RWPE1 (cell line): ENCODE data around the gene THY1.
A peak's percentile ranks its signal among the peaks of the same experiment; 100 is the strongest.

ENCODE experiments used
- CTCF ChIA-PET: fragments of 350-600 bp; sonication (Branson Sonifier 250); formaldehyde crosslinking; extraction: SDS; loops from one replicate; lab custom pipeline; 2021; lab: Yijun Ruan, JAX
- POLR2A ChIA-PET: fragments of 400-600 bp; formaldehyde crosslinking; extraction: SDS; loops from one replicate; lab custom pipeline; 2020; ENCODE audit warnings: antibody characterized with exemption; ENCODE audit not compliant: low non-redundant PET; lab: Yijun Ruan, JAX
- DNase-seq: peaks from one replicate; pipeline ENCODE4 v3.0.0; 2012; ENCODE audit warnings: low spot score
- H3K27ac ChIP-seq: fragments of 450-650 bp; 2 replicates; pipeline ENCODE4 v1.5.1; 2017
- TF ChIP-seq, protein P1 (sequence below): fragments of 450-650 bp; conservative IDR thresholded peaks from 2 replicates; pipeline ENCODE4 v1.5.1; 2017; ENCODE audit warnings: low read depth, mild to moderate bottlenecking

The THY1 gene

DNA sequence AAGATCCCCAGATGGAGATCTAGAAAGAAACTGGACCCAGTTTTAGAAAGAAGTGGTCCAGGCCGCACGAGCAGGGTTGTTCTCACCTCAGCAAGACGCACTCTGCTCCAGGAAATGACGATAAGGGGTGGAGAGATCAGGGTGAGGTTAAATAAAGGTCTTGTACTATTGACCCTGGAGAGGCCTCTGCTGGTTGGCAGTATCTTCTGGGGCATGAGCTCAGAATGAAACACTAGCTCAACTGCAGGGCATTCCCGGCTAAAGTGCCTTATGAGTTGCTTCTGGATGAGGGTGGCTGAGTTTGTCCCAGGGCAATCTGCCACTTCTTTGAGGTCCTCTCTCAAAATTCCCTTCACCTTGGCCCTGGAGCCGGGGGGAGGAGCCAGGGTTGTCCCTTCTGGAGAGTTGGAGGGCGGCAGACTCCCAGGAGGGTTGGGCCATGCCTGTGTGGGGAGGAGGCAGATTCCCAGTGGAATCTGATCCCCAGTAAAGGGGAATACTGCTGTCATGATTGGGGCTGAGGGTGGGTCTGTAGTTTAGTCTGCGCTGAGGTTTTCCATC is 52.4 kb downstream of the THY1 start:
- TF ChIP-seq, protein P1, sequence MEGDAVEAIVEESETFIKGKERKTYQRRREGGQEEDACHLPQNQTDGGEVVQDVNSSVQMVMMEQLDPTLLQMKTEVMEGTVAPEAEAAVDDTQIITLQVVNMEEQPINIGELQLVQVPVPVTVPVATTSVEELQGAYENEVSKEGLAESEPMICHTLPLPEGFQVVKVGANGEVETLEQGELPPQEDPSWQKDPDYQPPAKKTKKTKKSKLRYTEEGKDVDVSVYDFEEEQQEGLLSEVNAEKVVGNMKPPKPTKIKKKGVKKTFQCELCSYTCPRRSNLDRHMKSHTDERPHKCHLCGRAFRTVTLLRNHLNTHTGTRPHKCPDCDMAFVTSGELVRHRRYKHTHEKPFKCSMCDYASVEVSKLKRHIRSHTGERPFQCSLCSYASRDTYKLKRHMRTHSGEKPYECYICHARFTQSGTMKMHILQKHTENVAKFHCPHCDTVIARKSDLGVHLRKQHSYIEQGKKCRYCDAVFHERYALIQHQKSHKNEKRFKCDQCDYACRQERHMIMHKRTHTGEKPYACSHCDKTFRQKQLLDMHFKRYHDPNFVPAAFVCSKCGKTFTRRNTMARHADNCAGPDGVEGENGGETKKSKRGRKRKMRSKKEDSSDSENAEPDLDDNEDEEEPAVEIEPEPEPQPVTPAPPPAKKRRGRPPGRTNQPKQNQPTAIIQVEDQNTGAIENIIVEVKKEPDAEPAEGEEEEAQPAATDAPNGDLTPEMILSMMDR: no peak
- ChIA-PET CTCF (interaction anchor here (0.9 to 7.6 kb wide), 5 partner anchors 11 to 104 kb away, joined by 3 to 77 read pairs (median 13); partner anchors contain the start of gene USP2), POLR2A (no interaction called here)
- DNase-seq: no peak
- peak overlapping the region; percentile 100 for H3K27ac ChIP-seq

DNA sequence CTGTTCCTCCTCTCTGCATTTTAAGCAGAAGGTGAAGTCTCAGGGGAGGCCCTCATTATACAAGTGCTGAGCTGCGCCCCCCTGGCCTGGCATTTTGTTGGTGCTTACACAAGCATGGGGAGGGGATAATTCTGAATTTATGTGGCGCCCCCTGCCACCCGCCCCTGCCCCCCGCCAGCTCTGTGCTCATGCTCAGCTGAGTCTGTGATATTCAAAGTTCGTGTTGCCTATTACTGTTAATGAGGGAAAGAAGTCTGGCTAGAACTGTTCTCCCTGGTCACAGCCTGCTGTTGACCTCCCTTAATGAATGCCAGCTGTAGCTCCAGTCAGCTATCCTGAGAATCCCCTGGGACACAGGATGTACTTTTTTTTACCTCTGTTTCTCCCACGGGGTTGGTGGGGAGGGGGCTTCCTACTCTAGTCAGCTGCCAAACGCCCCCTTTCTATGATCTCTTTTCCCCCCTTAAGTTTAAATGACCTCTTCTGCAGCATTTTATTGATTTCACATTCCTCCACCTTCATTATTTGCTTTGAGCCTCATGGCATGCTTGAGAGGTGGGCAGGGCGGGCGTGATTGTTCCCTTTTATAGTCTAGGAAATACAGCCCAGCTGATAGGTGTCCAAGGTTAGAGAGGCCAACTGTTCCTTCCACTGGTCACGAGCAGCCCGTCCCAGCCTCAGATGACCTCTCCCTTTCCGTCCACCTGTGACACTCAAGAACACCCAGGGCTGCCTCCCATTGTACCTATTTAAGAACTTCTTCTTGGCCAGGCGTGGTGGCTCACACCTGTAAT is 53.6 kb downstream of the THY1 start:
- ChIA-PET POLR2A (no interaction called here), CTCF (interaction anchor here (1.4 to 1.7 kb wide), 2 partner anchors 13 to 31 kb away, joined by 7 to 8 read pairs; no protein-coding TSS in a partner anchor)
- peak overlapping the region; percentile 100 for H3K27ac ChIP-seq
- TF ChIP-seq, protein P1: no peak
- DNase-seq: no peak

DNA sequence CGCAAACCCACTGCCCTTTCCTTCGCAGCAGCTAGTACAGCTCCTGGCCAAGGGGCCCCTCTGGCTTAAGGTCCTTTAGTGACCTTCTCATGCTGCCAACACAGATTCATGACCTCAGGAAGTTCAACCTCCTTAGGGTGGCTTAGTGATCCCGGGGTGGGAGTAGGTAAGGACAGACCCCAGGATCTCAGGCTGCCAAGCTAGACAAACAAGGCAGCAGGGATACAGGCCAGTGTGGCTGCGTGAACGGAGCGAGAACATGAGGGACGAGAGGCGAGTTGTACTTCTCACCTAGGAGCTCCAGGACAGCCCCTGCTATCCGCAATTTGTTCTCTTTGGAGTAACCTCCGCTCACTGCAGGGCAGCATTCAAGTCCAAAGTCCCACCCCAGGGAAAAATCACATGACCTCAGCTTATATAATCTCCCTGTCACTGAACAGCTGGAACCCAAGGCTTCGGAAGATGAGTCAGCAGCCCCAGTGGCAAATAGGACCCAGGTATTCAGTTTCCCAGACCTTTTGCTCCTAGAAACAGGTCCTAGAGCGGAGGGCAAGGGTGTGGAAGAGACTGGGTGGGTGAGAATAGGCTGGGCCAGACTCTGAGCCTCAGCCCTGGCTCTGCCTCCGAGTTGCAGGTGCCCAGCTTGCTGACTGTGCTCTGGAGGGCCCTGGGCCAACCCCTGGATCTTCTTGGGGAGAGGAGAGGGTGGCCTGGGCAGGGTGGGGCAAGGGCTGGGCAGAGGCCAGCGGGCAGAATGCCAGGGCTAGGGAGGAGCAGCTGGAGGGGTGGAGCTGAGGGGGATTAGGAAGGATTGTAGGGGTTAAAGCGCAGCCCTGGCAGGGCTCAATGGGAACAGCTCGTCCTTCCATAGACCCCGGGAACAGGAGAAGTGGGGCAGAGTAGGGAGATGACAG is 54.6 kb downstream of the THY1 start:
- DNase-seq: peak; percentile 73
- TF ChIP-seq, protein P1: no peak
- ChIA-PET CTCF (interaction anchor here (0.8 to 1.7 kb wide), 3 partner anchors 12 to 30 kb away, joined by 3 to 8 read pairs (median 8); no protein-coding TSS in a partner anchor), POLR2A (no interaction called here)
- H3K27ac ChIP-seq: peak overlapping the region; percentile 100

DNA sequence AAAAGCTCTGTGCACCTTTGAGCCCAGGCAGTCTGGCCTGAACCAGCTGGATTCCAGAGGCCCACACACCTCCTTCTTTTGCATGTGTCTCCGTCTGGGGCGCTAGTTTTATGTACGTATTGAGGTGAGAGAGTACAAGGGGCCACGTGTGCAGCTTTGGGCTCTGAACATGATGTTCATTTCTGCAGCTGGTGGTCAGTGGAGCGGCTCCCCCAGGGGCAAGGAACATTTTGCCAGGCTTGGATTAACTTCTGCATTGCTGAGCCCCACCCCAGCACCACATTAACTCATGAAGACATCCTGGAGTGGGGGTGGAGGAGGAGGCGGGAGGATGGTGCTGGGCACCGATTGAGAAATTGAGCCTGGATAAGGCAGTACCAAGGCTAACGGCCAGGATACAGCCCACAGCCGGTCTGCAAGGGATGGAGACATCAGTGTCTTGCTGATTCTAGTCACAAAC is 55.3 kb downstream of the THY1 start:
- TF ChIP-seq, protein P1: no peak
- peak; percentile 64 for DNase-seq
- ChIA-PET POLR2A (no interaction called here), CTCF (interaction anchor here (0.7 to 1.3 kb wide), 3 partner anchors 11 to 933 kb away, joined by 3 to 8 read pairs (median 3); no protein-coding TSS in a partner anchor)
- H3K27ac ChIP-seq: peak overlapping the region; percentile 100
